ENCODE measurements around the gene ENGASE.

DNA sequence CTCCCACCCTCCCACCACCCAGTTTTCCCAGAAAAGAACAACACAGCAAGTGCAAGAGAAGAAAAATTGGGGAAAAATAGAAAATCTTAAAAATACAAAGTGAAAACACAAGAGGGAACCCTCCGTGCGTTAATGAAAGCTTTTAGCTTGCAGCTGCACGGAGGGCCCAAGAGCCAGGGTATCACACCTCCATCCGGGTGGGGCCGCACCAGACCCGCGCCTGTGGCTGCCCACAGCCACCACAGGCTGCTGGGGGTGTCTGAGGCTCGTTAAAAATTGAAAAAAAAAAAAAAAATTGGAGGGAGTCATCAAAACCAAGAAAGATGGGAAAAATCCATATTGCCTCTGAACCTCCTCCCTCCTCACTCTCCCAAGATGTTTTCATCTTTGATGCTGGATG is 18.6 kb downstream of the ENGASE start:
- TF ChIP-seq CTCF (IDR thresholded peaks at IDR 0.05) (no peak), EZH2 (IDR thresholded peaks at IDR 0.05; ENCODE audit: borderline replicate concordance, insufficient read depth, low read depth, low read length, poor library complexity, severe bottlenecking) (no peak)
